Bronchial epithelial cell (primary cell): ENCODE data around the gene TFAM. TPM values are rescaled to one million over a fixed set of nuclear protein-coding genes. Genes with fewer than 3 reads are reported as not detected.

ENCODE experiments used
- DNase-seq: peaks from one replicate; pipeline ENCODE4 v3.0.0-alpha.2; 2010; ENCODE audit warnings: low read depth
- FAIRE-seq: peaks from 2 replicates; lab custom pipeline; 2011; peaks lifted over from hg19 to GRCh38; lab: Jason Lieb, UNC
- H3K27me3 ChIP-seq: 2 replicates; pipeline ENCODE4 v1.5.1; 2011; ENCODE audit warnings: low read length; ENCODE audit not compliant: control insufficient read depth, insufficient read depth
- H3K36me3 ChIP-seq: 2 replicates; pipeline ENCODE4 v1.5.1; 2011; ENCODE audit warnings: low read length; ENCODE audit not compliant: control insufficient read depth, insufficient read depth
- H3K4me3 ChIP-seq: 2 replicates; pipeline ENCODE4 v1.5.1; 2011; ENCODE audit warnings: mild to moderate bottlenecking, low read depth, low read length, control low read depth
- CTCF ChIP-seq: IDR thresholded peaks from 2 replicates; pipeline ENCODE4 v1.5.1; 2011; ENCODE audit warnings: mild to moderate bottlenecking, moderate library complexity, low read length, control low read depth, inconsistent platforms; ENCODE audit not compliant: insufficient read depth, severe bottlenecking
- total RNA-seq: library from RNA; depleted of rRNA; stranded (reverse); fragments of >200 nt; gene quantifications from 2 replicates; pipeline ENCODE4 v1.2.1, GENCODE V29; 2014

The TFAM gene
- total RNA-seq, 1 donor from 2014 or later: 36.1 TPM

DNA sequence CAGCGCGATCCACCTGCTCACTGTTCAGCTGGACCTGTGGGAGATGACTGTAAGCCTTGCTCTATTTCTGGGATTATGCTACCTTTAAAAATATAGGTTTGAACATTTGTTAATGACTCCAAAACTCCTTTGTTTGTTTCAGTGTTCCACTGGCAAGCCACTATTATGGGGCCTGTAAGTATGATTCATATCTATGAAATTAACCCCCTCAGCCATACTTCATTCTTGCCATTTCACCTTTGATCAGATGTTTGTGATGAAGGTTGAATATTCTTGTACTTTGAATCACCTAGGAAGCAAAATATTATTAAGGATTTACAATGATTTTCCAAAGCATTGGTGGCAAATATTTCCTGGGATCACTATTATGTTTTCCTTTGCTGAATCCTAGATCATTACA, 23.9 kb upstream of the TFAM start:
- H3K27me3 ChIP-seq: no peaks in the 10 kb centered on the region
- no peaks in the 10 kb centered on the region for H3K36me3 ChIP-seq
- no peak for DNase-seq
- FAIRE-seq: no peak
- H3K4me3 ChIP-seq: no peak overlapping the region
- TF ChIP-seq CTCF: no peak

DNA sequence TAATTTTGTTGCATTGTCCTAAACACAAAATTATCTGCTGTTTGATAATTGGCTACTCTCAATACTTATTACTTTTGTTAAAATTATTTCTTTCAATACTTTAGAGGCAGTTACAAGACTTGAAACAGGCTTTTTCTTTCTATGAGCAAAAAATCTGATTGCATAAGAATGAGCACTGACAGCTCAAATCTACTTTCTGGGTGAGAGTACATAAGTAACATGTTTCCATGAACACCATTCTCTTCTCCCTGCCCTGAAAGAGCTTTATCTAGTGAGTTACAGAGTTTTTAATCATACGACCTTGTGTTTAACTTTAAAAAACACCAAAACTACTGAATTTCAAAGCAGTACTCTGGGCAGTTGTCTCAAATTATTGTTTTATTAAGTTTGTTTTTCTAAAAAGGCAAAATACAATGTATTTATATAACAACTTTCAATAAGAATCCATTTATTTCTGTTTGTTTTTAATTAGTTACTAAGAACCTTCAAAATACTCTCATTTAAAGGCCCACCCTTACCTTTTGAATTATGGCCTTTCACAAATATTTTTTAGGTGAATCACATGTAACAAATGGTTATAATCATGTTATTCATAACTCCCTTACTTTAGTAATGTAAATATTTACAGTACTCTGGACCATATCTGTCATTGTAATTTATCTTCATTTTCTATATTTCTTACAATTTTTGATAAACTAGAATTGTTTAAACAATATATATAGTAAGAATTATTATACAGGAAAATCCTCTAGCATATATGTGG, 23.0 kb upstream of the TFAM start:
- DNase-seq: no peak
- no peak for FAIRE-seq
- H3K4me3 ChIP-seq: no peak overlapping the region
- TF ChIP-seq CTCF: no peak
- H3K36me3 ChIP-seq: no peaks in the 10 kb centered on the region
- H3K27me3 ChIP-seq: no peaks in the 10 kb centered on the region

- no peak overlapping the region for H3K4me3 ChIP-seq
- H3K36me3 ChIP-seq: no peaks in the 10 kb centered on the region
- DNase-seq (no peak), FAIRE-seq (no peak)
- no peak for TF ChIP-seq CTCF
- H3K27me3 ChIP-seq: no peaks in the 10 kb centered on the region
These were observed 18.1 kb upstream of the TFAM start for GRCh38 chr10:58367069-58367468.

GRCh38 chr10:58371473-58371872, 13.7 kb upstream of the TFAM start:
- no peak for DNase-seq
- TF ChIP-seq CTCF: no peak
- Histone ChIP-seq H3K27me3 (no peaks in the 10 kb centered on the region), H3K4me3 (no peak overlapping the region), H3K36me3 (no peaks in the 10 kb centered on the region)
- no peak for FAIRE-seq

DNA sequence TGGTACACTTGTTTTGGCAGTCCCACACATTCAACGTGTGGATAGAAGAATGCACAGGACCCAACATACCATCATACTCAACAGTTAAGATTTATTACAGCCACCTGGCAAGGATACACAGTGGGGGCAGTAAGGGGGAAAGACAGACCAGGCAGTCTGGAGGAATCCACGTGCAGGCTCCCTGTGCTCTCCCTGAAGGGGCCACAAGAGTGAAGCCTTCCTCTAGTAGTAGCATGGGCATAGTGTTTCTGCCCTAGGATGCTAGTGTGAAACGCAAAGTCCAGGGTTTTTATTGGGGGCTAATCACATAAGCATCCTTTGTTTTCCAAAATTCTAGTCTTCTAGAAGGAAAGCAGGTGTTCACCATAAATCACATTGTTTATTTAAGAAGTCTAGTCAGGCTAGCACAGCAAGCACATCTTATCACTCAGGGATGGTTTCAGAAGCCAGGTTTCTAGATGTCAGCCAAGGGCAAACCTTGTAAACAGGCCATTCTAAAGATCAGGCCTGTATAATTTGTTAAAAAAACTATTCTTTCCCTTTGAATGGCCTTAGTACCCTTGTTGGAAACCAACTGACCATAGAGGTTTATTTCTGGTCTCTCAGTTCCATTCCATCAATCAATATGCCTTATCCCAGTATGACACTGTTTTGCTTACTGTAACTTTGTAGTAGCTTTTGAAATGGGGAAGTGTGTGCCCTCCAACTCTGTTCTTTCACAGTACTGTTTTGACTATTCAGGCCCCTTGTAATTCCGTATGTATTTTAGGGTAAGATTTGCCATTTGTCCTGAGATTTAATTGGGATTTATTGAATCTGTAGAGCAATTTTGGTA, 12.4 kb upstream of the TFAM start:
- Histone ChIP-seq H3K4me3 (no peak overlapping the region), H3K36me3 (no peaks in the 10 kb centered on the region), H3K27me3 (no peaks in the 10 kb centered on the region)
- no peak for FAIRE-seq
- no peak for TF ChIP-seq CTCF
- no peak for DNase-seq
